Activated CD4-positive, alpha-beta T cell treated with anti-CD3 and anti-CD28 coated beads for 4 hours (primary cell): ENCODE data around the gene KCNIP3.

Source experiments
- DNase-seq, 2 donors: peaks; one replicate each; pipeline ENCODE4 v3.0.0-alpha.2; 2020

KCNIP3 gene

GRCh38 chr2:95330794-95331338 lies 33.7 kb downstream of the KCNIP3 start:
- DNase-seq: no peak

DNA sequence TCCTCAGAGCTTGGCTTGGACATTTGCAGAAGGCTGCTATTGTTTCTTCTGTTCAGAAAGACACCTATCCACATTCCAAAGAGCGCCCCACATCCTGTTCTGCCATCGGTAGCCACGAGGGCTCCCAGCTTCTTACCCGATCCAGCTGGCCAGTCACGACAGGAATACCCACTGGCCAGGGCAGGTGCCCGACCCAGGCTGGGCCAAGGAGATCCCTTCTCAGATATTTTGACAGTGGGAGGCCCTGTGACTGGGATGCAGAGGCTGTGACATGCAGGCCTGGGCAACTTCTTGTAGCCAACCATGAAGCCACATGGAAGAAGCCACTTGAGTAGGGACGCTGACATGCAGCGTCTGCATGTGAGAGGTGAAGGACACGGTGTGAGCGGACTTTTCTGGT lies 34.5 kb downstream of the KCNIP3 start:
- no peak for DNase-seq

DNA sequence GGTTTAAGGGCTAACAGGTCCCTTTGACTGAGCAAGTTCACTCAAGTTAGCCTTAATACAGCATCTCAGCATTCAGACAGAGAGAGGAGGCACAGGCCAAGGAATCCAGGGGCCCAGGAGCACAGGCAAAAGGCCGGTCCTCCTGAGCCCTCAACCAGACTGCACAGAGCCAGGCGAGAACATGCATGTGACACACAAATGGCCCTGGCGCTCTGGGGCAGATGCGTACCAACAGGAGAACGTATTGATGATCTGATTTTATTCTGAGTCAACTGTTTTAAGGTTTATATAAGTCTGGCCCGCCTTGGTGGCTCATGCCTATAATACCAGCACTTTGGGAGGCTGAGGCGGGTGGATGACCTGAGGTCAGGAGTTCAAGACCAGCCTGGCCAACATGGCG lies 34.9 kb downstream of the KCNIP3 start:
- DNase-seq: no peak

GRCh38 chr2:95333056-95333455 lies 35.9 kb downstream of the KCNIP3 start:
- DNase-seq: no peak

DNA sequence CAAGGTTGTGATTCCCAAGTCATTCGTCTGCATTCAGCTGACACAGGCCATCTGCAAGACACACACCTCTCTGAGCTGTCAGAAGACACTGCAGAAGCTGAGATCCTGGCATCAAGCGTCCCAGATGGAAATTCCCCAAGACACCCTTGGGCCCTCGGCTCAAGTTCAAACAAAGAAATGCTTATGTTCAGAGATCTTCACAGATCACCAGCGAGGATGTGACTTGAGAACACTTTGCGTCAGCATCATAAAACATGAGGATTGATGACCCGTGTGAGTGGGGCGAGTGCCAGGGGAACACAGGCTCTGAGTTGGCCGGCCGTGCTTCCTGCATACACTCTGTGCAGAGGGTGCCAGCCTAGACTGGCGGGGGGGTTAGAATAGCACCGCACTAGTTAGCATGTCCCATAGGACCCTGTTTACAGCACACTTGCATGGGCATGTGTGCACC lies 36.8 kb downstream of the KCNIP3 start:
- DNase-seq: no peak

DNA sequence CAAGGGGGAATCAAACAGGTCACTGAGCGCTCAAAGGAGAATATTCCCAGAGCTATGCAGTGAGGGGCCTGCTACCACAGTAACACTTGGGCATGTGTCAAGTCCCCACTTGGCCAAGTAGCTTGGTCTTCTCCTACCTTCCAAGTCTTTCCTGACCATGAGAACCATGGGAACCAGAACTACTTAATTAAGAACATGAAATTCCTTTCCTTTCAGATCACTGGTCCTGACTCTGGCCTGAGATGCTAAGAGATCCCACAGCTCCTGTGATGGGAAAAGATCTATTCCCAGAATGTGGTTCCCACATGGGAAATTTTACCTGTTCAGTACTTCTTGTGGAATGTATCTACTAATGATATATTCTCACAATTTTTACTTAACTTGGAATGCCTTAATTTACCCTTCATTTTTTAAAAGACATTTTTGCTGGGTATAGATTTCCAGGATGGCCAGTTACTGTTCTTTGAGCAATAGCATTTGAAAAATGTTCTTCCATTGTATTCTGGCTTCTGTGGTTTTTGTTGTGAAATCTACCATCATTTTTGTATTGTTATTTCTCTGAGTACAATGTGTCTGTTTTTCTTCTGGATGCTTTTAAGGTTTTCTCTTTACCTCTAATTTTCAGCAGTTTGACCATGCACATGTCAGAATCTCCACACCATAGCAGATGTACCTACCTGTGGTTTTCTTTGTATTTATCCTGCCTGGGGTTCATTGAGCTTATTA lies 37.9 kb downstream of the KCNIP3 start:
- DNase-seq: no peak

- DNase-seq: no peak
Measured at GRCh38 chr2:95336406-95336805, 39.3 kb downstream of the KCNIP3 start.

DNA sequence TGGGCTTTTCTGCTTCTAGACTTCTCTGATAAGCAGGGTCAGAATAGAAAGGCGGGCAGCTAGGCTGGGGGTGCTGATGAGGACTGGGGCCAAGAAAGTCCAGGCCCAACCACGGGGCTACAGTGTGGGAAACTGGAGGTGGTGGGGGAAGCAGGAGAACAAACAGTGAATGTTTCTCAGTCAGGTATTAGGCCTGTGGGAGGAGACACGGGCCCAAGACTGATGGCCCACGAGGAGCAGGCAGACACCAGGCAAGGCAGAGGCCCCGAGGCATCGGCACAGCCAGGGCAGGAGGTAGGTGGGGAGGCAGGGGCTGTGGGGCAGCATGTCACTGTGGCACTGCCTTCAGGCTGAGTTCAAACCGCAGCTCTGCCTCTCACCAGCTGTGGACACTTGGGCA lies 40.7 kb downstream of the KCNIP3 start:
- no peak for DNase-seq

GRCh38 chr2:95342556-95343320 lies 45.6 kb downstream of the KCNIP3 start:
- no peak for DNase-seq

GRCh38 chr2:95343429-95344214 lies 46.5 kb downstream of the KCNIP3 start:
- DNase-seq: no peak

- no peak for DNase-seq
Measured at GRCh38 chr2:95344215-95344583, 47.1 kb downstream of the KCNIP3 start.

DNA sequence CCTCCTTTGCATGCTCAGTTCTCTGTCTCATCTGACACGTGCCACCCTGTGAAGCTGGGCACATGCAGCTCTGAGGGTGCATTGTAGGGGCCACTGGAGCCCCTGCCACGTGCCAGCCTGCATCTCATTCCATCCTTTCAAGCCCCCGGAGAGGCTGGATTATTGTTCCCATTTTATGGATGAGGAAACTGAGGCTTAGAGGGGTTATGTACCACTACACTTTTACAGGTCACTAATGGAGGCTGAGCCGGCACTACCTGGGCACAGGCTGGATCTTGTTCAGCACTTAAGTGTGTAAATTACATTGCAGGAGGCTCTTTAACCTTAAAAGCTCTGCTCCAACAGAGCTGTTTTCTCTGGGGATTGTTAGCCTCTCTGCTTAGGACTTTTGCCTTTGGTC lies 47.5 kb downstream of the KCNIP3 start:
- DNase-seq: no peak

GRCh38 chr2:95345081-95345562 lies 48.0 kb downstream of the KCNIP3 start:
- DNase-seq: no peak

DNA sequence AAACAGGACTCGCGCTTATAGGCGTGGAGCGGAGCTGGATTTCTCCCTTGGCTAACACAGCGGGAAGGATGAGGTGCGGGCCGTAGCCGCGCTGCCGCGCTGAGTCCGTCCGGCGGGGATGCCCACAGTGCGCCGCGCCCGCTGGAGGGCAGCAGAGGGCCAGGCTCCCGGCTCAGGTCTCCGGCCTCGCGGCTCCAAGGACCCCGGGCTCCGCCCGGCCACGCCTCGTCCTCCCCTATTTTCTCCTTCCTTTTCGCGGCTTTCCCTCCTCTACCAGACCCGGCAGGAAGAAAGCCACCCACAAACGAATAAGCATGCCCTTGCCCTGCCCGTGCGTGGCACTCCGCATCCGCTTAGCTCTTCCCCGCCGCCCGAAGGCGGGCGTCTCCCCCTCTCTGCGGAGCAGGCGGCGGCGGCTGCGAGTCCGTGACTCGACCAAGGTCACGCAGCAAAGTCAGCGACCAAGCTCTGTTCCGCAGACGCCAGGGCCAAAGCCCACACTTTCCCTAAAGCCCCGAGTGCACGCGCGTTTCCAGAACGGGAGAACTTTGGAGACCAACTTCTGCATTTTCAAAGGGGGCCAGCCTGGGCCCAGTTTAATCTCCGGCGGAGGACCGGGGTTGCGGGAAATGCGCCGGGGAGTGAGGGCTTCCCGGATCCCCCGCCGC lies 48.5 kb downstream of the KCNIP3 start:
- DNase-seq: peak; percentile 34 to 43

GRCh38 chr2:95346231-95346737 lies 49.1 kb downstream of the KCNIP3 start:
- no peak for DNase-seq

- no peak for DNase-seq
Measured at GRCh38 chr2:95346738-95347671, 49.9 kb downstream of the KCNIP3 start.

DNA sequence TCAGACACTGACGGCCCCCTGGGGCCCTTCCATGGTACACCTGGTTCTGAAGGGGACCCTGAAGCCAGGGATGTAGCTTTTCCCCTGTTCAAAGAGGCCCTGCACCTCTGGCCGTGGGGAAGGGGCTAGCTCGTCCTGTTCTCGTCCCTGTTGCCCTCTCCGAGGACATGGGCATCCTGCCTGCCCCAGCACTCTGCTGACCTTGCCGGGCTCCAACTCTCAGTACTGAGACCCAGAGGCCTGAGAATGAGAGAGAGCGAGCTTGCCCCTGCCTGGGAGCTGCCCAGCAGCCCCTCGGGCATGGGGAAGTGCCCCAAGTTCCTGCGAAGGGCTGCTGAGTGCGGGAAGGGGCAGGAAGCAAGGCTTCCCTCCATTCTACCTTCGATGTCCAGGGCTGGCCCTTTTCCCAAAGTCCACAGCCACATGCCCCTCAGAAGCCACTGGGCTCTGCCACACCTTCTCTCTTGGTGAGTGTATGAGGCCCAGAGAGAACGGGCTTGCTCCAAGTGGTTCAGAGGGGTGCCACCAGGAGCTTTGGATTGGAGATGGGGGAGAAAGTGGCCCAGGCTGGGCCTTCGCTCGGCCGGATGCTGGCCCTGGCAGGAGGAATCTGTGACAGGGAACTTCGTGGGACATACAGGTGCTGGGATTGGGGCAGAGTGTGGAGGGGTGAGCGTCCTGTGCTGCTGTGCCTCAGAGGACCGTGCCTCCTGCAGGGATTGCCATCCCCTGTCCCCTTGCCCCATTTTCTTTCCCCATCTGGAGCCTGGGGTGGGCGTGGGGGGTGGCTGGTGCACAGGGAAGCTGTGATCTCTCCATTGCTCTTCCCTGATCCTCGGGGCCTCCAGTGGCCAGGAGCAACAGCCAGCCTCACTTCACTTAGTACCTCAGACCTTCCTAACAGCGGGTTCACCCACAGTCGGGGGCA lies 50.8 kb downstream of the KCNIP3 start:
- DNase-seq: no peak

DNA sequence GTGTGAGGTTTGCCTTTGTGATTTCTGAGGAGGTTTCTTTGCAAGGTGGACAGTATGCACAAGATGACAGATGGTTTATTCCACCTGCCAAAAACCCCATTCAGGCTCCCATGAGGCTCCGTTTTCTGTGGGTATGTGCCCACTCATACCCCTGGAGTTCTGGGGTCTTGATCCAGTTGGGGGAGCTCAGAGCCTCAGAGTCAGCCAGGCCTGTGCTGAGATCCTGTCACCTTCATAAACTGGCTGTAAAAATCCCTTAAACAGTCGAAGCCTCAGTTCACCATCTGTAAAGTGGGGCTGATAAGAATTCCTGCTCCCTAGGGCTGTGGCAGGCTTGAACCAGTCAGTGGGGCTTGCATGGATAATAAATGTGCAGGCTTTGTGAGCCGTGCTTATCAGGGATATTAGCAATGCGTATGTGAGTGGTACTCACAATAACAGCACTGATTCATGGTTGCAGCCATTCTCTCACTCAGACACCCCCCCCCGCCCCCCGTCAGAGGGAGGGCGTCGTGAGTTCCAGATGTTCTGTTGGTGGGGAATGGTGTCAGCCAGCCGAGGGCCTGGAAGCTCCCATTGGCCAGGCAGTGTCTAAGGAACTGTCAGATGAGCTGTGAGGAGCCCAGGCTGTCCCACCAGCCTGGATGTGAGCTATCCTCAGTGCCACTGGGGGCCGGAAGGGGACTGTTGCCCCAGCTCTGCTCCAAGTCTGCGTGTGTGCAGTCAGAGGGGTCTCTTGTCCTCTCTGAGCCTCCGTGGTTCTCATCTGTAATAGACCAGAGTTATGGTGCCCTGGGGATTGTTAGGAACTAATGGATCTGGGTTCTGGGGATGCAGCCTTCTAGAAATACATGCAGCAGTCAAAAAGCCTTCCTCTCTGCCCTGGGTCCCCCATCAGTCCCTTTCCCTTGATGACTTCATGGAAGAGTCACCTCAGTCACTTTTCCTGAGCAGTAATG lies 51.7 kb downstream of the KCNIP3 start:
- DNase-seq: no peak
